ENCODE measurements around the gene HDGFL2.

The HDGFL2 gene

DNA sequence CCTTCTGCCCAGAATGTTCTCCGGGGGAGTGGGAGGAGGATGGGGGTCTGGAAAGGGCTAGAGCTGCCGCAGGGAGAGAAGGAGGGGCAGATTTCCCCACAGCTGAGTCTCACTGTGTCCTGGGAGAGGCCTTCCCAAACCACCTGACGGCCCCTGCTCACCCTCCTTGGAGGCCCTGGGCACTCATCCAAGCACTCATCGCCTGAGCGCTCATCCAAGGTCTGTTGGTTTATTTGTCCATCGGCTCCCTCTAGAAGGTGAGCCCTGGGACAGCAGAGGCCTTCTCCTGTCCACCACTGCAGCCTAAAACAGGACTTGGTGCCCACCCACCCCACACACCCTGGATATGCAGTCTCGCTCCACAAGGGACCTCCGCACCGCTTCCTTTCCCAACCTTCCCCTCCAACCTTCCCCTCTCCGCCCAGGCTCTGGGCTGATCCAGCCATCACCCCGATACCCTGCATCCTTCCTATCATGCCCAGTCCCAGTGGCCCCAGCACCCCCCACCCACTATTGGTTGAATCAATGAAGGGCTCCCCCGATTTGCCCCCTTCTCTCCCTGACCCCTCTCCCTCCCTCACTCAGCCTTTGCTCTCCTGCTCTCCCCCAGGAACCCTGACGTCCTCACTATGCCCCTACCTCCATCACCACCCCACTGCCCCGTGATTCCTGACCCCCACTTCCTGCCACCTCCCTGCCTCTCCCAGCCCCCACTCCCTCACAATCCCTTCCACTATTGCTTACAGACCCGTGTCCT is 16.2 kb upstream of the HDGFL2 start:
- DNase-seq (ENCODE audit: low read depth) = peak; percentile 78
- H3K4me3 ChIP-seq (replicated peaks; ENCODE audit: low read depth, low read length) = peak overlapping the region; percentile 89
- TF ChIP-seq, protein P1, sequence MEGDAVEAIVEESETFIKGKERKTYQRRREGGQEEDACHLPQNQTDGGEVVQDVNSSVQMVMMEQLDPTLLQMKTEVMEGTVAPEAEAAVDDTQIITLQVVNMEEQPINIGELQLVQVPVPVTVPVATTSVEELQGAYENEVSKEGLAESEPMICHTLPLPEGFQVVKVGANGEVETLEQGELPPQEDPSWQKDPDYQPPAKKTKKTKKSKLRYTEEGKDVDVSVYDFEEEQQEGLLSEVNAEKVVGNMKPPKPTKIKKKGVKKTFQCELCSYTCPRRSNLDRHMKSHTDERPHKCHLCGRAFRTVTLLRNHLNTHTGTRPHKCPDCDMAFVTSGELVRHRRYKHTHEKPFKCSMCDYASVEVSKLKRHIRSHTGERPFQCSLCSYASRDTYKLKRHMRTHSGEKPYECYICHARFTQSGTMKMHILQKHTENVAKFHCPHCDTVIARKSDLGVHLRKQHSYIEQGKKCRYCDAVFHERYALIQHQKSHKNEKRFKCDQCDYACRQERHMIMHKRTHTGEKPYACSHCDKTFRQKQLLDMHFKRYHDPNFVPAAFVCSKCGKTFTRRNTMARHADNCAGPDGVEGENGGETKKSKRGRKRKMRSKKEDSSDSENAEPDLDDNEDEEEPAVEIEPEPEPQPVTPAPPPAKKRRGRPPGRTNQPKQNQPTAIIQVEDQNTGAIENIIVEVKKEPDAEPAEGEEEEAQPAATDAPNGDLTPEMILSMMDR (IDR thresholded peaks at IDR 0.05; ENCODE audit: low read length, missing control alignments) = no peak

DNA sequence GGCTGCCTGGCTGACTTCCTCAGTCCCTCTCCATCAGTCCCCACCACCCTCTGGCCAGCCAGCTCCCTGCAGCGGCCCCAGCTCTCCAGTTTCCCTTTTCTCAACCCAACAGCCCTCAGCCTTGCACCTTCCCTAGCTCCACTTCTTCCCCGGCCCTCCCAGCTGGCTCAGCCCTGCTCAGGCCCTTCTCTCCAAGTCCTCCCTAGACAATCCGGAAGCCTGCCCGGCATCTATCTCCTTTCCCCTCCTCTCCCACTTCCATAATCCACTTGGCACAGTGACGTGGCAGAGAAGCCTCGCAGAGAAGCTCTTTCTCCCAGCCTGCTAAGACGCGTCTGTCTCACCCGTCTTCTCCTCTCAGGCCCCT is 15.6 kb upstream of the HDGFL2 start:
- peak overlapping the region; percentile 89 for H3K4me3 ChIP-seq (replicated peaks; ENCODE audit: low read depth, low read length)
- DNase-seq (ENCODE audit: low read depth) = peak; percentile 71
- TF ChIP-seq, protein P1 (IDR thresholded peaks at IDR 0.05; ENCODE audit: low read length, missing control alignments) = no peak

DNA sequence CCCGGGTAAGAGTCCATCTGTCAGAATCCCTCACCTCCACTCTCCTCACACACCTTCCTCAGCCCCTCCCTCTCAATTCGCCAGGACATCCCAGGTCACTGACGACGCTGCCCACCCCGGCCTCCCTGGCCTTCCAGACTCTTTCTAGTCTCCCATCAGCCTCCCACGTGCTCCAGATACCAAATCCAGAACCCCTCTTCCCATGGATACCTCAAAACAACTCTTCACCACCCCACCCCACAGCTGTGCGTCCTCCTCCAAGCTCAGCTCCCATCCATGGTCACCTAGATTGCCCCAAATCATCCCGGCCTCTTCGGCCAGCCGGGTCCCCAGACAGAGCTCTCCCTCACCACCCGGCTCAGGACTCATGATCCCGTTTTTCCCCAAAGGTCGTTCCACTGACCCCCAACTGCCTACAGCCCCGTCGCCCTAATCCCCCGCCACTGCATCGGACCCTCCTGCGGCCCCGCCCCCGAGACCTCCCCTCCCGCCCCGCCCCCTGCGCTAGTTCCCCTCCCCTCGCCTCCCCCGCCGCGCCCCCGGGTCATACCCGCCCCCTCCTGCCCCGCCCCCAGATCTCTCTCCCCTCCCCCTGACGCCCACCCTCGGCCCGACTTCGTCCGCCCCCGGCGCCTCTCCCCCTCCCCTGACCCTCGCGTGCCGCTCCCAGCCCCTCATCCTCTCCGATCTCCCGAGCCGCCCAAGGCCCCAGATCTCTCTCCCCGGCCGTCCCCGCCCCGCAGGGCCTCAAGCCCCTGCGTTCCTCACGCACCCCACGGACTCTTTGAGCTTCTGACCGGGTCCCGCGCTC is 15.0 kb upstream of the HDGFL2 start:
- TF ChIP-seq, protein P1 (IDR thresholded peaks at IDR 0.05; ENCODE audit: low read length, missing control alignments) = no peak
- DNase-seq (ENCODE audit: low read depth) = peak; percentile 70
- H3K4me3 ChIP-seq (replicated peaks; ENCODE audit: low read depth, low read length) = peak overlapping the region; percentile 89

DNA sequence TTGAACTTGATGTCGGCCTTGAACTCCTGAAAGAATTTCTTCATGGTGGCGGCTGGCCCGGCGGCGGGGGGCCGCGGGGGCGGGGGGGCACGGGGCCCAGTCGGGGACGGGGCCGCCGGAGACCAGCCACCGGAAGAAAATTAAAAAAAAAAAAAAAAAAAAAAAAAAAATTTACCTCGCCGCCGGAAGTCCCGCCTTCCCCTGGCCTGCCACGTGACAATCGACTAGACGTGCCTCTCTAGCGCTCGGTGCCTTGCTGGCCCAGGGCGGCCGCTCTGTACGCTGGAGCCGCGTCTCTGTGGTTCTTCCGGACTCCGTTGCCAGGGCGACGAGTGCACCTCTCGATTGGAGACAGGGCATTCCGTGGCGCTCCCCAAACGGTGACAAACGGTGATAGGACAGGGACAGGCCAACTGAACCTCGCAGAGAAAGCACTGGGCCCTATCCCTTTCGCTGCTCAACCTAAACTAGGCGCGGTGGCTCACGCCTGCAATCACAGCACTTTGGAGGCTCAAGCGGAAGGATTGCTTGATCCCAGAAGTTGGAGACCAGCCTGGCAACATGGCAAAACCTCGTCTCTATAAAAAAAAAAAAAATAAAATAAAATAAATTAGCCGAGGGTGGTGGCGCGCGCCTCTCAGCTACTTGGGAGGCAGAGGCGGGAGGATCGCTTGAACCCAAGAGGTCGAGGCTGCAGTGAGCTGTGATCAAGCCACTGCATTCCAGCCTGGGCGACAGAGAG is 14.3 kb upstream of the HDGFL2 start, which contains the start of gene UBXN6:
Gene UBXN6 (minus strand): TSS at position 141 of the 742 bp plus-strand sequence. CDS start 97 bp downstream, at position 44.
- H3K4me3 ChIP-seq (replicated peaks; ENCODE audit: low read depth, low read length) = peak within 1 kb of the TSS; percentile 89
- peak; percentile 99 for DNase-seq (ENCODE audit: low read depth)
- TF ChIP-seq, protein P1 (IDR thresholded peaks at IDR 0.05; ENCODE audit: low read length, missing control alignments) = no peak

DNA sequence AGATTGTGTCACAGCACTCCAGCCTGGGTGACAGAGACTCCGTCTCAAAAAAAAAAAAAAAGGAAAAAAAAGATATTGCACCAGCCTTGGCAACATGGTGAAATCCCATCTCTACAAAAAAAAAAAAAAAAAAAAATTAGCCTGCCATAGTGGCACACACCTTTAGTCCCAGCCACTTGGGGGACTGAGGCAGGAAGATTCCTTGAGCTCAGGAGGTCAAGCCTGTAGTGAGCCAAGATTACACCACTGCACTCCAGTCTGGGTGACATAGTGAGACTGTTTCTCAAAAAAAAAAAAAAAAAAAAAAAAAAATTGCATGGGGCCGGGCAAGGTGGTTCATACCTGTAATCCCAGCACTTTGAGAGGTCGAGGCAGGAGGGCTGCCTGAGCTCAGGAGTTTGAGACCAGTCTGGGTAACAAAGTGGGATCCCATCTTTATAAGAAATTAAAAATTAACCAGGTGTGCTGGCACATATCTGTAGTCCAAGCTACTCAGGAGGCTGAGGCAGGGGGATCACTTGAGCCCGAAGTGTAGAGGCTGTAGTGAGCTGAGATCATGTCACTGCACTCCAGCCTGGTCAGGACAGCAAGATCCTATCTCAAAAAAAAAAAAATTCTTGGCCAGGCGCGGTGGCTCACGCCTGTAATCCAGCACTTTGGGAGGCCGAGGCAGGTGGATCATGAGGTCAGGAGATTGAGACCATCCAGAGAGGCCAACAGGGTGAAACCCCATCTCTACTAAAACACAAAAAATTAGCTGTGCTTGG is 7.1 kb upstream of the HDGFL2 start:
- H3K4me3 ChIP-seq (replicated peaks; ENCODE audit: low read depth, low read length) = no peak overlapping the region
- DNase-seq (ENCODE audit: low read depth) = no peak
- TF ChIP-seq, protein P1 (IDR thresholded peaks at IDR 0.05; ENCODE audit: low read length, missing control alignments) = no peak

DNA sequence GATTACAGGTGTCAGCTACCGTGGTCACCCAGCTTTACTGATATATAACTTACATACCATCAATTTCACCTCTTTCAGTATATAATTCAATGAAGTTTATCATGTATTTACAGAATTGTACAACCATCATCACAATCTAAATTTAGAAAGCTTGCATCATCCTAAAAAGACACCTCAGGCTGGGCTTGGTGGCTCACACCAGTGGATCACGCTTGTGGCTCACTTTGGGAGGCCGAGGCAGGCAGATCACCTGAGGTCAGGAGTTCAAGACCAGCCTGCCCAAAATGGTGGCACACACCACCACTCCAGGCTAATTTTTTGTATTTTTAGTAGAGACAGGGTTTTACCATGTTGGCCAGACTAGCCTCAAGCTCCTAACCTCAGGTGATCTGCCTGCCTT is 4.3 kb upstream of the HDGFL2 start:
- TF ChIP-seq, protein P1 (IDR thresholded peaks at IDR 0.05; ENCODE audit: low read length, missing control alignments) = no peak
- DNase-seq (ENCODE audit: low read depth) = no peak
- no peak overlapping the region for H3K4me3 ChIP-seq (replicated peaks; ENCODE audit: low read depth, low read length)

Data from fibroblast of pulmonary artery (primary cell).